GM18526 (cell line): ENCODE measurements around the gene ZNF618.

ENCODE experiments used
- POLR2A ChIP-seq: IDR thresholded peaks from 3 replicates; pipeline ENCODE4 v1.6.1; 2011; ENCODE audit not compliant: insufficient read length; ENCODE audit errors: extremely low read depth

ZNF618 gene

DNA sequence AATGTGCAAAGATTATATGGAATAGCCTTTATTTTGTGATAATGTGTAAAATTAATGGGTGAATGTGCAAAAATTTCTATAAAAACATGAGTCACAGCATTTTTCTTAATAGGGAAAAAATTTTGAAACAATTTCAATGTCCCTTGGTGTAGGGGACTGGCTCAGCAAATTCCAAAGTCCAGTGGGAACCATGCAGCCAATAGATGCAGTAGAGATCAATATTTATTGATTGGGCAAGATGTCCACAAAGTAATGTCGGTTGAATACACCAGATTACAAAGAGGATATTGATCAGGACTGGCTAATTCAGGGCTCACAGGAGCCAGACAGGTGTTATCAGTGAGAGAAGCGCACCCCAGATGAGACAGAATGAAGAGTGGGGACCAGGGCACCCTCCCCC lies 139.5 kb downstream of the ZNF618 start:
- no peak for TF ChIP-seq POLR2A

DNA sequence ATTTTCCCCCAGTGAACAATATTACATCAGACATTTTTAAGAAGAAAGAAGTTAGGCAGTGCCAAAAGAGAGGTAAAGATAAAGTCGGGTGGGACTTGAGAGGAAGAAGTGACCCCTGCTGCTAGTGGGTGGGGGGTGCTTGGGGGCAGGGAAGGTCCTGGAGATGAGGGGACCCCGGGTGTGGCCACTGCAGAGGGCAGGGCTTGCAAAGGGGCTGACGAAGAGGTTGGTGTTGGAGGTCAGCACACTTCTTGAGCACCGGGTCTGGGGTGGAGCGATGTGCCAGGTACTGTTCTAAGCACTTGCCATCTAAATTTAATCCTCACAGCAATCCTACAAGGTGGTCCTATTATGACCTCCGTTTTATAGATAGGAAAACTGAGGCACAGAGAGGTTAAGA lies 140.0 kb downstream of the ZNF618 start:
- TF ChIP-seq POLR2A: no peak

DNA sequence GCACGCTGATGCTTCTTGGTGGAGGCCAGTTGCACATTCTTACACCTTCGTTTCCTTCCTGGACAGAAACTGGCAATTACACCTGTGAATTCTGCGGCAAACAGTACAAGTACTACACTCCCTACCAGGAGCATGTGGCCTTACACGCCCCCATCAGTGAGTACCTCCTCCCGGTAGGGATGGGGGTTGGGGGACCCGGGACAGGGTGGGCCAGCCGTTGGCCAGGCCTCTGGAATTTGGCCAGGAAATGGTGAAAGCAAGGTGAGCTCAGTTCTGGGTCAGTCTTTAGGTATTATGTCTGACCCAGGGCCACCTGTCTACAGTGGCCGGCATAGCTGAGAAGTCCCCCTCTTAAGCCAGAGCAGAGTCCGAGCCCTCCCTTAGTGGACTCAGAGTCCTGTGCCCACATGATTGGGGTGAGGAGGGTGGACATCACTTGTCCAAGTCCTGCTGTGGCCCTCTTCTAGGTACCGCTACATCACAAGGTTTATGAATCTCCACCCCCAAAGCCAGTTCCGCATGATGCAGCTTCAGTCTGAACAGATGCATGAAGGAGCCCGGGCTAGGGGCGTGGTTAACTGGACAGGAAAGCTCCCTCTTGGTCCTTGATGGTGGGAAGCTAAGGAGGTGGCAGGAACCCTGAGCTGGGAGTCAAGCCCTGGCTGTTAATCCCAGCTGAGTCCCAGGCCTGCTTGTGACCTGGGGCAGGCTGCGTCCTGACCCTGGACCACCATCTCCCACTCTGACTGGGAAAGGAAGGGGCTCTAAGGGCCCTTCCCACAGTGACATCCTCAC lies 140.7 kb downstream of the ZNF618 start:
- no peak for TF ChIP-seq POLR2A

DNA sequence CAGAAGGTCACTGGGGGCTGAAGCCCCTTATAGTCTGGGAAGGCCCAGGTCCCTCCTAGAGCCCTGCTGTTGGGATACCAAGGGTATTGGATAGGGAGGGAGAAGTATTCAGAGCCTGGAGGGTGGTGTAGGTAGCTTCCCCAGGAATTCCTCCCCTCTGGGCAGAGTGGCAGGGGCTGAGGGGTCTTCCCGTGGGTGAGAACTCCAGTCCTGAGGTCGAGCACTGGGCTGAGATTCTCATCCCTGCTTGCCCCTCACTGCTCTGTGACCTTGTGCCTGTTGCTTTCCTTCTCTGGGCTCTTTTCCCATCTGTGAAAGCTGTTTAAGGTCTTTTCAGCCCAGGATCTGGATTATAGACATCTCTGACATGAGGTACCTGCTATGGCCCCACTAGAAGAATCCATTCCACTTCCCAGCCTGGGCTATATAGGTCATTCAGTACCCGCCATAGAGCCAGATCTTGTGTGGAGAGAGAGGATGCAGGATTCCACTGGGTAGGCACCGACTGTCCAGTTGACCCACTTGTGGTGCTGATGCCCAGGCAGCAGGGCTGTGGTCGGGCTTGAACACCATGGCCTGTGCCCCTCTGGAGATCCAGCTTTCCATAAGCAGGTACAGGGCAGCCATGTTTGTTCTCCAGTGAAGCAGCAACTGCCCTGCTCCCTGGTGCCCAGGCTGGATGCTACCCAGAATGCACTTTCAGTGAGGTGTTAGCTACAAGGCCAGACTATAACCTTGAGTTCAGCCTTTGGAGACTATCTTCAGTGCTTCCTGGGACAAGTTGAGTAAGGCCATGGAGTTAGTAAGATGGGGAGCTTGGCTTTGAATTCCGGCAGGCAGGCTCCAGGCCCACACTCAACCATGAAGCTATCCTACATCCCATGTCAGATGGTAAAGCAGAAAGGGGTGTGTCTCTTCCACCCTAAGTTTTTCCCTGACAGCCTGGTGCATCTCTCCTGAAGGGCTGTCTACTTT lies 141.9 kb downstream of the ZNF618 start:
- no peak for TF ChIP-seq POLR2A

DNA sequence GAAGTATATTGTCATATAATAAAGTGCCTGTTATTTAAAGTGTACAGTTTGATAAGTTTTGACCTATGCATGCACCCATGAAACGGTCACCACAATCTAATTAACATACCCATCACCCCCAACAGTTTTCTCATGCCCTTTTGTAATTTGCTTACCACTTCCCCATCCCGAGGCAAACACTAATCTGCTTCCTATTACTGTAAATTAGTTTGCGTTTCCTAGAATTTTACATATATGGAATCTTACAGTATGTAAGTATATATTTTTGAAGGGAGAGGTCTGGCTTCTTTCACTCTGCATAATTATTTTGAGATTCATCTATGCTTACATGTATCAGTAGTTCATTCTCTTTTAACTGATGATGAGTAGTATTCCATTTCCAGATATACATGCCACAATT lies 145.5 kb downstream of the ZNF618 start:
- no peak for TF ChIP-seq POLR2A

DNA sequence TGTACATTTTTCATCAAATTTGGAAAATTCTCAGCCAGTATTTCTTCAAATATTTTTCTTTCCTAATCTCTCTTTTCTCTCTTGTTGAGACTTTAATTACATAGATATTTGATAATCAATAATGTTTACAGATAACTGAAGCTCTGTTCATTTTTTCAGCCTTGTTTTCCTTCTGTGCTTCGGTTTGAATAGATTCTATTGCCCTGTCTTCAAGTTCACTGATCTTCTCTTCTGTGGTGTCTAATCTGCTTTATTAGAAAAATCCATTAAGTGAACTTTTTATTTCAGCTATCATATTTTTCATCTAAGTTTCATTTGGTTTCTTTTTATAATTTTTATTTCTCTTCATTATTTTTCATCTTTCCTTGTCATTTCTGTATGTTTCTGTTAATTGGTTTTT lies 147.9 kb downstream of the ZNF618 start:
- no peak for TF ChIP-seq POLR2A

DNA sequence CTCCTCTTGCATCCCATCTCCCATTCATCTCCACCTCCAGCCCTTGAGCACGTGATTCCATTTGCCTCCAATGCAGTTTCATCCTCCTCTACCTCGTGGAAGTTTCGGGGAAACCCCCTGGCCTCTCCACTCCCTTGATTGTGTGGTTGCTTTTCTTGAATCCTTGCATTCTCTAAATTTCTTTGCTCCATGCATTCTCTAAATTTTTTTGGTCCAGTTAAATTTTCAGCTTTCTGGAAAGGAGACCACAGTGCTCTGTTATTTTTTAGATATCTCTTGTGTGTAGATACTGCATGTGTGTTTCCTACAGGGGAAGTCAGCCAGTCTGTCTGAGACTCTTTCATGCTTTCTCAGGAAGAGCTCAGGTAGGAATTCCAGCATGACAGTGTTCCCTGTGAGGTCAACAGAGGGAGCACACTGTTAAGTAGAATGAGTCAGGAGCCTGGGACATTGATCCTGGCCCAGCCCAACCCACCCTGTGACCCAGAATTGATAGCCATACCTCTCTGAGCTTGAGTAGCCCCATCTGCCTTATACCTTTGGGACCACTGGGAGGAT lies 149.2 kb downstream of the ZNF618 start:
- TF ChIP-seq POLR2A: no peak

DNA sequence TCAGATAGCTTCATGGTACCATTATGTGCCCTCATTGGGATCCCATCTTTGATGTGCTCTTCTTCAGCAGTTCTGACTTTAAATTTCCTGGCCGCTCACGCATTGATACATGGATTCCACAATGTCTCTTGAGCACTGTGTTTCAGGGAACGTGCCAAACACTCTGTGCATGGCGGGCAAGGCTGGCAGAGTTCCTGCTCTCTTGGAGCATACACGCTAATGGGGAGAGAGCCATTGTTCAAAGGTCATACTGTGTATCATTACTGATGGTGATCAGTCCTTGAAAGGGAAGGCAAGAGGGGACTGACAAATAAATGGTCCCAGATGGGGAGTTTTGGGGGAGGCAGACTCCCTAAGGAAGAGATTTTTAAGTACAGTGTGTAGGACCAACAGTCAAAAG lies 149.7 kb downstream of the ZNF618 start:
- TF ChIP-seq POLR2A: no peak

DNA sequence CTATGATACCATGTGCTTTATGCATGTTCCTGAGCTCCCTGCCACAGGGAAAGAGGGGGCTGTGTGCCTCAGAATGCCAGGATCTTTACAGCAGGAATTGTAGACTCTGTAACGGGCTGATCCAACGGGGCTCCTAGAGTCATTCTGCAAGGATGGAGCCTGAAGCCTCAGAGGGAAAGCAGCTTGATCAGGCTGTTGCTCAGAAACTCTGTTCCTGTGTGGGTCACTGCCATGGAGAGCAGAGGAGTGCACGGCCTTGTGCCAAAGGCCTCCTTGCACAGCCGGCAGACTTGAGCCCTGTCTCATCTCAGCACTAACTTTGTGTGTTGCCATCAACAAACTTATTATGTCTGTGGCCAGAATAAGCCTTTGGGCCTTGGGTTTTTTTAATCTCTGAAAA lies 150.2 kb downstream of the ZNF618 start:
- TF ChIP-seq POLR2A: no peak

DNA sequence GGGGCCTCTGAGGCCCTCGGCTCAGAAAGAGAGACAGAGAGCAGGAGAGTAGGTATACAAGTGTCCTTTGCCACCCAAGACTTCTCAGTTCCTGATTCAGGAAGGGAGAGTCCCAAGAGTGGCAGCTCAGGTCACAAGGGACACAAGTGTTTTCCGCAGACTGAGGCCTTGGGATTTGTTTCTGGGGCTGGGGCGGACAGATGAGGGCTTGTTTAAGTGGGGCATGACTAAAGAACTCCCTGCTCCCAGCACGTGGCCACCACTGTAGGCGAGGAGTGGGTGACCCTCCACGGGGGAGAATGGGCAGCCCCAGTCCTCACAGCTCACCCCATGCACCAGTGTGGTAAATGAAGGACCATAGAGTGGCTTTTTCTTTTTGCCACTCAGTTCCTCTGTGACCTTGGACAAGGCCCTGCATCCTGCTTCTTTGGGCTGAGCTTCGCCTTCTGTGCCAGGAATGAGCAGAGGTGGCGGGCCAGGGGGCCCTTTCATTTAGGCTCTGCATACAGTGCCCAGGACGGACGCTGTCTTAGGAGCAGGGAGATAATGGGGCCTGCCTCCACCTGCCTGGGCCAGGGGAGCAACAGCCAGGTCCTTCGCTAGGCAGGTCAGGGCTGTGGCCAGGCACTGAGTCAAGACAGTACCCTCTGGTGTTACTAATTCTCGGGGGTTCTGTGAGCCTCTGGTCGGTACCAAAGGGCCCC lies 151.2 kb downstream of the ZNF618 start:
- TF ChIP-seq POLR2A: no peak

DNA sequence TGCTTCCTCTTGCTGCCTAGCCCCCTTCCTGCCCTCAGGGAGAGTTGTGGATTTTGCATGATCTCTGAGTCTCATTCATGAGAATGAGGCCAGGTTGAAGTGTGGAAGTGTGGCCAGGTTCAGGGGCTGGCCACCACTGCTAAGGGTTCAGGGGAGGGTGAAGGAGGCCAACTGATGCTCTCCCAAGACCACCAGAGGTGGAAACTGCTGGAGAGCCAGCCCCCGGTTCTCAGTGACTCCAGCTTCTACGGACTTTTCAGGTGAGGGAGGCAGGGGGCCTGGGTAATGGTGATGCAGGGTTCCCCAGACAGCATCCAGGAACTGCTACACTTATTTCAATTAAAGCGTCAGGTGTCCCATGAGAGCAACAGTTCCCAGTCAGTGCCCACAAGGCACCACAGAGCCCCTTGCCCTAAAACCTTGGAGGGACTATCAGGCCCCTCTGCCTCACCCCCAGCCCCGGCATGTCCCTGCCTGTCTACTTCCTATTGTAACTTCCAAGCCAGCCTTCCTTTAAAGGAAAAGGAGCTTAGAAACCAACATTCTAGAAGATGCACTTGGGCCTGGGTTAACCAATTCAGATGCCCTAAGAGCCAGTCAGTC lies 151.9 kb downstream of the ZNF618 start:
- no peak for TF ChIP-seq POLR2A

DNA sequence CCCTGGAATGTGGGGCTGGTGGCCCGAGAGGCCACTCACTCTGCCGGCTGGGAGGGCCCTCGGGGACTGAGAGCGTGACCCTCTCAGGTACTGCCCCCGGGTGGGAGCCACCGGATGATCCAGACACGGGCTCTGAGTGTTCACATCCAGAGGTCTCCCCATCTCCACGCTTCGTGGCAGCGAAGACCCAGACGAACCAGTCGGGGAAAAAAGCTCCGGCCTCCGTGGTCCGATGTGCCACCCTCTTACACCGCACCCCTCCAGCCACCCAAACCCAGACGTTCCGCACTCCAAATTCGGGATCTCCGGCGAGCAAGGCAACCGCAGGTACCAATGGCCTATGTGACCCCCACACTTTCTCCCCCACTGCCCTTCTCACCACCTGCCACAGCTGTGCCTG lies 152.5 kb downstream of the ZNF618 start:
- no peak for TF ChIP-seq POLR2A

DNA sequence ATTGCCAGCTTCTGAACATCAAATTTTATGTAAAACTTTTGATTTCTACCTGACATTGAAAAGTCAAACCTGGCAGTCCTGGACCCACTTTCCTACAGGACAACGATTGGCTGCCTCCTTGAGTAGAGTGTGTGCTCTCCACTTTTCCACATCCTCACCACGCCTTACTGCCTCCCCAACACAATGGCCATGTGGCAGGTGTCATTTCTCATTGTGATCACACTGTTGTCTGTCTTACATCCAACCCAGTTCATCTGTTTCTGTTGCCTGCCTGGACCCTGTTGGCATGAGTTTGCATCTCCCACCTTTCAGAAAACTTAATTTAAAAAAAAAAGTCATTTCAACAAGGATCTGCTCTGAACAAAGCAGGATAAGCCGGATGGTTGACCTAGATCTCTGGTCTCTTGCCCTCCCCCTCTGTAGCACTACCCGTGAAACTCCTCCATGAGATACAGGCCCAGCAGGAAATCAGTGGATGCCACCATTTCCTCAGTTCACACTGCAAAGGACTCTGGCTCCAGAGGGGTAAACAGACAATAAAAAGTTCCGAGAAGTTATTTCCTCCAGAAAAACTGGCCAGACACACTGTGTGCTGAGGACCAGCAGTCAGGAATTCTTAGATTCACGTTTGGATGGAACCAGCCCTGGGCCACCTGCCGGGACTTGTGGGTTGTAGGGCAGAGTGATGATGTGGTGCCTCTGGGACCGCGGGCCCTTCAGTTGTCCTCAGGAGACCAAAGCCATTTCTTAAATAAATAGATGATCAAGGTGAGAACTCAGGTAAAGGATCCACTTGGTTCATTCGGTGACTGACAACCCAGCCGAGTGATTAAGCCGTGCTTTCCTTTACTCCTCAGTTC lies 153.4 kb downstream of the ZNF618 start:
- TF ChIP-seq POLR2A: no peak

DNA sequence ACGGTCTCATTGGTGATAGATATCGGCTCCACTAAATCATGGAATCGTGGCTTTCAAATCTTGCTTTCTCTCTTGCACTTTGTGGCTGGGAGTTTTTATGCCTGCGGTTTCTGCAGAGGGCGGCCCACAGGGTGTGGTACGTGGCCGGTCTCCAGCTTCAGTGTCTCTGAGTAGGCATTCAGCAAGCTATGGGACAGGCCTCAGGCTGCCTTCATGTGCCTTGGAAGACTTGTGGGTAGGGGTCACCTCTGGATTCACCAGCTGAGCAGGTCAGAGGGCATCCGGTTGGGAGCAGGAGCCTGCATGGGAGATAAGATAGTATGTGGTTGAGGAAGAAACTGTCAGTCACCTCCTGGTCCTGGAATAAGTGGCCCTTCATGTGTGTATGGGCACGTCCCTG lies 154.3 kb downstream of the ZNF618 start:
- TF ChIP-seq POLR2A: no peak
